Upper lobe of left lung (tissue), 6 donors: Measurements from ENCODE around the gene PTDSS2. TPM values are rescaled to one million over a fixed set of nuclear protein-coding genes. Genes with fewer than 3 reads are reported as not detected.

Experiments
- ATAC-seq, 2 donors: fragments of 200-7000 bp; cut with Tn5 transposase; one replicate each; pipeline ENCODE4 v1.9.1; 2022; ENCODE audit warnings: mild to moderate bottlenecking in 2 of 2, moderate library complexity in 2 of 2; ENCODE audit not compliant: low FRiP score in 2 of 2
- DNase-seq, 2 donors: peaks; one replicate each; pipeline ENCODE4 v3.0.0-alpha.2; 2019 to 2020
- H3K27ac ChIP-seq, 4 donors: fragments of 200-600 bp; sonication (generic); one replicate each; pipeline ENCODE4 v1.5.1; 2016 to 2019
- H3K27me3 ChIP-seq, 4 donors: fragments of 200-600 bp; sonication (generic); one replicate each; pipeline ENCODE4 v1.5.1; 2017 to 2019
- H3K36me3 ChIP-seq, 4 donors: fragments of 200-600 bp; sonication (generic); one replicate each; pipeline ENCODE4 v1.5.1; 2016 to 2019
- H3K4me1 ChIP-seq, 4 donors: fragments of 200-600 bp; sonication (generic); one replicate each; pipeline ENCODE4 v1.5.1; 2018 to 2019
- H3K4me3 ChIP-seq, 4 donors: fragments of 200-600 bp; sonication (generic); one replicate each; pipeline ENCODE4 v1.5.1; 2017 to 2019; ENCODE audit warnings: mild to moderate bottlenecking in 2 of 4, moderate library complexity in 1 of 4
- H3K9me3 ChIP-seq, 4 donors: fragments of 200-600 bp; sonication (generic); one replicate each; pipeline ENCODE4 v1.5.1; 2018 to 2019
- EP300 ChIP-seq, 4 donors: sonication (generic); formaldehyde crosslinking; IDR thresholded peaks; one replicate each; pipeline ENCODE4 v1.5.1; 2017; ENCODE audit warnings: antibody characterized with exemption in 4 of 4, control low read depth in 2 of 4
- POLR2A ChIP-seq, 4 donors: fragments of 450-650 bp; IDR thresholded peaks; one replicate each; pipeline ENCODE4 v1.5.1; 2016 to 2017; ENCODE audit warnings: antibody characterized with exemption in 4 of 4, mild to moderate bottlenecking in 2 of 4
- POLR2AphosphoS5 ChIP-seq, 2 donors: sonication (generic); formaldehyde crosslinking; IDR thresholded peaks; one replicate each; pipeline ENCODE4 v1.5.1; 2017; ENCODE audit warnings: antibody characterized with exemption in 2 of 2
- WGBS, 2 donors: methylation state at CpG; one replicate each; pipeline ENCODE4 v1.1.5; 2017 to 2018; 5-methylcytosine and 5-hydroxymethylcytosine counted together
- total RNA-seq, 6 donors: library from RNA; depleted of rRNA in 4 of 6; stranded (reverse); fragments of >200 nt in 4 of 6; gene quantifications; one replicate each; pipeline versions ENCODE4 v1.1.0 to v1.2.1, GENCODE V29; 2016 to 2021
- TF ChIP-seq, protein P1 (sequence below), 6 experiments: fragments of 450-650 bp in 4 of 6; fragments of 200-600 bp in 2 of 6; sonication (generic) in 2 of 6; IDR thresholded peaks; one replicate each; pipeline ENCODE4 v1.5.1; 2016 to 2019; ENCODE audit warnings: antibody characterized with exemption in 6 of 6
- donor health status: DM: no; HTN: no; CAD: no; lungs with moderate emphysema.
- donor health status: DM: no; HTN: yes; CAD: no; lungs with severe emphysema.

The PTDSS2 gene
- total RNA-seq, 6 donors from 2014 or later: 29.6 to 188 (median 45.1) TPM

DNA sequence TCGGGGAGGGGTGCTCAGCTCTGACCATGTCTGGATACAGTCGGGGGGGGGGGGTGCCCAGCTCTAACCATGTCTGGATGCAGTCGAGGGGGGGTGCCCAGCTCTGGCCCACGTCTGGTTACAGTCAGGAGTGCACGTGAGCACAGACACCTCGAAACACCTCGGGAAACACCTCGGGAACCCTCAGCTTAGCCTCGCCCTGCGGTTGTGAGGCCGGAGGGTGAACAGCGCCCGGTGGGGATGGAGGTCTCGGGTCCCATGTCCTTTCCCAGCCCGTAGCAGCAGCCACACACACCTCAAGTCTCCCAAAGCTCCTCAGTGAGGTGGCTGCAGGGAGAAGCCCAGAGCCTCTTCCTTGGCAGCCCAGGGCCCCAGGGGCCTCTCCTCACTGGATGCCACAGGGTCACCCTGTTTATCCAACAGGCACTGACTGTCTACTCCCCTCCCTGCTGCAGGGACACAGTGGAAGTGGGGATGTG is 37.4 kb upstream of the PTDSS2 start:
- 63% methylated on average over 14 of the region's 15 CpGs; no CpG with 5 or more reads in 1 of the 2 donors for WGBS, 2 donors
- H3K9me3 ChIP-seq: no peaks in the 10 kb centered on the region
- H3K4me3 ChIP-seq: peak overlapping the region in 1 of 4 donors; percentile 90
- peak overlapping the region in 1 of 4 donors; percentile 45 for H3K27ac ChIP-seq
- no peaks in the 10 kb centered on the region for H3K36me3 ChIP-seq
- DNase-seq: peak in 1 of 2 donors; percentile 57
- H3K4me1 ChIP-seq: peaks cover 35 to 58% (median 42%) of the 10 kb centered on the region in 4 donors
- H3K27me3 ChIP-seq: no peaks in the 10 kb centered on the region
- TF ChIP-seq POLR2AphosphoS5 (IDR thresholded peaks at IDR 0.05): no peak
- no peak for TF ChIP-seq EP300 (IDR thresholded peaks at IDR 0.05)
- TF ChIP-seq, protein P1, sequence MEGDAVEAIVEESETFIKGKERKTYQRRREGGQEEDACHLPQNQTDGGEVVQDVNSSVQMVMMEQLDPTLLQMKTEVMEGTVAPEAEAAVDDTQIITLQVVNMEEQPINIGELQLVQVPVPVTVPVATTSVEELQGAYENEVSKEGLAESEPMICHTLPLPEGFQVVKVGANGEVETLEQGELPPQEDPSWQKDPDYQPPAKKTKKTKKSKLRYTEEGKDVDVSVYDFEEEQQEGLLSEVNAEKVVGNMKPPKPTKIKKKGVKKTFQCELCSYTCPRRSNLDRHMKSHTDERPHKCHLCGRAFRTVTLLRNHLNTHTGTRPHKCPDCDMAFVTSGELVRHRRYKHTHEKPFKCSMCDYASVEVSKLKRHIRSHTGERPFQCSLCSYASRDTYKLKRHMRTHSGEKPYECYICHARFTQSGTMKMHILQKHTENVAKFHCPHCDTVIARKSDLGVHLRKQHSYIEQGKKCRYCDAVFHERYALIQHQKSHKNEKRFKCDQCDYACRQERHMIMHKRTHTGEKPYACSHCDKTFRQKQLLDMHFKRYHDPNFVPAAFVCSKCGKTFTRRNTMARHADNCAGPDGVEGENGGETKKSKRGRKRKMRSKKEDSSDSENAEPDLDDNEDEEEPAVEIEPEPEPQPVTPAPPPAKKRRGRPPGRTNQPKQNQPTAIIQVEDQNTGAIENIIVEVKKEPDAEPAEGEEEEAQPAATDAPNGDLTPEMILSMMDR (IDR thresholded peaks at IDR 0.05): no peak
- TF ChIP-seq POLR2A (IDR thresholded peaks at IDR 0.05): no peak
- no peak for ATAC-seq

DNA sequence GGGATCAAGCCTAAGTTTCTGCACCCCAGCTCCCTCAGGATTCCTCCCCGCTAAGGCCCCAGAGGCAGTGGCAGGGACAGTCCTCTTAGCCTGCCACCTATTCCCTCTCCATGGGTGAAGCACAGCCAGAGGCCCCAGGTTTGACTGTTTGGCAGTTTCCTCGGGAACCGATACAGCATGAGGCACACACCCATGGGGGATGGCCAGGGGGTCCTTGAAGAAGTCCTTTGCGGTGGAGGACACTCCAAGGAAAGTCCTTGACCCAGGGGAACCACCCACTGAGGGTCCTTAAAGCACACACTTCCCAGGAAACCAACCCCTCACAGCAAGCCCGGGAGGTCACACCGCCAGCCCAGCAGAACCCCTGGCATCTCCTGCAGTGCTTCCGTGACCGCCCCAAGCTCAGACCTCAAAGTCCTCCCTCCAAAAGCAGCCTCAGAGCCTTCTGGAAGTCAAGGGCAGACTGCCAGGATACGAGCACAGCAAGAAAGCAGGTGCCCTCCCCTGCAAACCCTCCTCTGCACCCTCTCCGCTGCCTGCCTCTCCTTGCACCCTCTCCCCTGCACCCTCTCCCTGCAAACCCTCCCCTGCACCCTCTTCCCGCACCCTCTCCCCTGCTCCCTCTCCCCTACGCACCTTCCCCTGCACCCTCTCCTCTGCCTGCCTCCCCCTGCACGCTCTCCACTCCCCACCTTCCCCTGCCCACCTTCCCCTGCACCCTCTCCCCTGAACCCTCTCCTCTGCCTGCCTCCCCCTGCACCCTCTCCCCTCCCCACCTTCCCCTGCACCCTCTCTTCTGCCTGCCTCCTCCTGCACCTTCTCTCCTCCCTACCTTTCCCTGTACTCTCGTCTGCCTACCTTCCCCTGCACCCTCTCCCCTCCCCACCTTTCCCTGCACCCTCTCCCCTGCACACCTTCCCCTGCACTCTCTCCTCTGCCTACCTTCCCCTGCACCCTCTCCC is 36.7 kb upstream of the PTDSS2 start:
- Histone ChIP-seq H3K36me3 (no peaks in the 10 kb centered on the region), H3K27ac (peak overlapping the region in 2 of 4 donors; percentile 45 to 53), H3K4me3 (peak overlapping the region in 3 of 4 donors; percentile 64 to 90 (median 72)), H3K4me1 (peaks cover 34 to 56% (median 44%) of the 10 kb centered on the region in 4 donors), H3K27me3 (no peaks in the 10 kb centered on the region), H3K9me3 (no peaks in the 10 kb centered on the region)
- WGBS, 2 donors: 15 to 24% methylated on average over 10 to 12 of the region's 14 CpGs
- ATAC-seq (no peak), DNase-seq (peak in 1 of 2 donors; percentile 65)
- TF ChIP-seq POLR2AphosphoS5 (IDR thresholded peaks at IDR 0.05) (no peak), EP300 (IDR thresholded peaks at IDR 0.05) (no peak), POLR2A (IDR thresholded peaks at IDR 0.05) (no peak)
- TF ChIP-seq, protein P1 (IDR thresholded peaks at IDR 0.05): no peak

DNA sequence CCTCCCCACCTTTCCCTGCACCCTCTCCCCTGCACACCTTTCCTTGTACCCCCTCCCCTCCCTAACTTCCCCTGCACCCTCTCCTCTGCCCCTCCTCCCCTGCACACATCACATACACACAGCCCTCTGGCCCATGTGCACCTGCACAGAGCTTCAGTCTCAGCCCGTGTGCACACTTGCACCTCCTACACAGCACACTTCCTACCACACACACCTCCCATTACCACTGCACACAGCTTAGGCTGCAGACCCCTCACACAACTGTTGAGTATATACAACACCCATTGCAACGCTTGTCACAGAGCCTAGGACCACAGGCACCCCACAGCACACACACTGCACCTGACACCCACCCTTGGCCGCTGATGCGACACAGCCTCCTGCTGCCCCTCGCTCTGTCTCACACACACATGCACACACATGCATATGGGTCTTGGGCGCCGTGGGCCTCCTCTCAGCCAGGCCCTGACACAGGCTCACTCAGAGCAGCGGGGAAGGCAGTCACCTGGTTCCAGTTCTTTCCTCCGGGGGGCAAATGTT is 35.7 kb upstream of the PTDSS2 start:
- WGBS, 2 donors: 38% methylated on average over 9 of the region's 9 CpGs
- H3K27me3 ChIP-seq: no peaks in the 10 kb centered on the region
- H3K4me1 ChIP-seq: peaks cover 34 to 56% (median 44%) of the 10 kb centered on the region in 4 donors
- ATAC-seq (no peak), DNase-seq (peak in 1 of 2 donors; percentile 68)
- no peaks in the 10 kb centered on the region for H3K36me3 ChIP-seq
- H3K9me3 ChIP-seq: no peaks in the 10 kb centered on the region
- peak overlapping the region in 3 of 4 donors; percentile 39 to 92 (median 70) for H3K27ac ChIP-seq
- TF ChIP-seq, protein P1 (IDR thresholded peaks at IDR 0.05): no peak
- no peak for TF ChIP-seq POLR2AphosphoS5 (IDR thresholded peaks at IDR 0.05)
- no peak for TF ChIP-seq EP300 (IDR thresholded peaks at IDR 0.05)
- TF ChIP-seq POLR2A (IDR thresholded peaks at IDR 0.05): no peak
- peak overlapping the region; percentile 18 to 90 (median 68) for H3K4me3 ChIP-seq

DNA sequence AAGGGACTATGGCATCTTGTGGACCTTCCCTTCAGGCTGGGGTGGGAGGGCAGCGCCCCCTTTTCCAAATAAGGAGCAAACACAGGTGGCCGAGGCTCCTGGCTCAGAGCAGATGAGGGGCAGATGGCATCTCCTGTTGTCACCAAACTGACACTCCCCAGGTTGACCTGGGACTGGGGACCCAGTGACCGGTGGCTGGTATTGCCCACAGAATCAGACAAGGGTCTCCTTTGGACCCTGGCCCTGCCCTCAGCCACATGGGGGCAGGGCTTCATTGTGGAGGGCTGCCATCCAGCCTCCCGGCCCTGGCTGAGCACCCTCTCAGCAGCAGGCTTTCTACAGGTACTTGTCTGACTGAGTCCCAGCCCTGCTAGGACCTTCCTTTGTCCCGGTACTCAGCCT is 34.4 kb upstream of the PTDSS2 start:
- H3K36me3 ChIP-seq: no peaks in the 10 kb centered on the region
- H3K4me3 ChIP-seq: peak overlapping the region; percentile 64 to 90 (median 70)
- no peaks in the 10 kb centered on the region for H3K27me3 ChIP-seq
- H3K9me3 ChIP-seq: no peaks in the 10 kb centered on the region
- WGBS, 2 donors: 41% methylated on average over 5 of the region's 5 CpGs; no CpG with 5 or more reads in 1 of the 2 donors
- no peak for DNase-seq
- peak overlapping the region; percentile 85 to 92 (median 90) for H3K27ac ChIP-seq
- ATAC-seq: no peak
- TF ChIP-seq, protein P1 (IDR thresholded peaks at IDR 0.05): no peak
- TF ChIP-seq POLR2AphosphoS5 (IDR thresholded peaks at IDR 0.05) (no peak), POLR2A (IDR thresholded peaks at IDR 0.05) (no peak), EP300 (IDR thresholded peaks at IDR 0.05) (no peak)
- H3K4me1 ChIP-seq: peaks cover 34 to 56% (median 44%) of the 10 kb centered on the region in 4 donors
